SW480 (cell line): ENCODE data around the gene OR2G3.

Experiments
- DNase-seq: peaks from one replicate; pipeline ENCODE4 v3.0.0-alpha.2; 2016; ENCODE audit warnings: low spot score

The OR2G3 gene

GRCh38 chr1:247605286-247605685 is at the start of gene OR2G3:
Gene OR2G3 (plus strand): TSS chr1:247605586. CDS start chr1:247605586, 0 bp downstream.
- DNase-seq = no peak

- no peak for DNase-seq
Measured at GRCh38 chr1:247557926-247558674, 47.3 kb upstream of the OR2G3 start.

GRCh38 chr1:247561711-247562110 is 43.7 kb upstream of the OR2G3 start:
- DNase-seq = no peak

GRCh38 chr1:247562198-247562597 is 43.2 kb upstream of the OR2G3 start:
- DNase-seq = no peak

- no peak for DNase-seq
Measured at GRCh38 chr1:247574236-247574635, 31.1 kb upstream of the OR2G3 start.

GRCh38 chr1:247574664-247575063 is 30.7 kb upstream of the OR2G3 start:
- DNase-seq = peak; percentile 22

- peak; percentile 21 for DNase-seq
Measured at GRCh38 chr1:247576514-247576913, 28.9 kb upstream of the OR2G3 start.

- no peak for DNase-seq
Measured at GRCh38 chr1:247578946-247579460, 26.4 kb upstream of the OR2G3 start.

GRCh38 chr1:247588060-247588459 is 17.3 kb upstream of the OR2G3 start, which contains the start of gene OR2G2:
Gene OR2G2 (plus strand): TSS chr1:247588360. CDS start chr1:247588360, 0 bp downstream.
- no peak for DNase-seq

- no peak for DNase-seq
Measured at GRCh38 chr1:247613405-247613804, 8.0 kb downstream of the OR2G3 start.

- no peak for DNase-seq
Measured at GRCh38 chr1:247614625-247615024, 9.2 kb downstream of the OR2G3 start.

- no peak for DNase-seq
Measured at GRCh38 chr1:247627951-247628350, 22.6 kb downstream of the OR2G3 start.

- no peak for DNase-seq
Measured at GRCh38 chr1:247638011-247638410, 32.6 kb downstream of the OR2G3 start.

- DNase-seq = no peak
Measured at GRCh38 chr1:247638781-247639180, 33.4 kb downstream of the OR2G3 start.

GRCh38 chr1:247639381-247639981 is 34.1 kb downstream of the OR2G3 start:
- DNase-seq = peak; percentile 2

- DNase-seq = no peak
Measured at GRCh38 chr1:247642742-247643141, 37.4 kb downstream of the OR2G3 start.

GRCh38 chr1:247646867-247647266 is 41.5 kb downstream of the OR2G3 start:
- no peak for DNase-seq

- DNase-seq = no peak
Measured at GRCh38 chr1:247647864-247648263, 42.5 kb downstream of the OR2G3 start.

- no peak for DNase-seq
Measured at GRCh38 chr1:247653040-247653439, 47.7 kb downstream of the OR2G3 start.
